SK-N-SH treated with all-trans-retinoic acid at 6 μM for 48 hours (cell line): ENCODE results near the gene RGS6.

Experiments
- ATAC-seq: fragments of 200-7000 bp; cut with Tn5 transposase; 3 replicates; pipeline ENCODE4 v1.9.1; 2020; ENCODE audit warnings: mild to moderate bottlenecking, moderate library complexity
- ARNTL ChIP-seq: fragments of 450-650 bp; formaldehyde crosslinking; IDR thresholded peaks from 2 replicates; pipeline ENCODE4 v1.5.0; 2020; ENCODE audit warnings: low read depth, mild to moderate bottlenecking, moderate library complexity, borderline replicate concordance
- BACH2 ChIP-seq: fragments of 250-450 bp; sonication (Bioruptor Pico); IDR thresholded peaks from 2 replicates; pipeline ENCODE4 v1.9.0; 2021; ENCODE audit warnings: mild to moderate bottlenecking, borderline replicate concordance
- CSDC2 ChIP-seq: fragments of 250-450 bp; sonication (Bioruptor Pico); IDR thresholded peaks from 2 replicates; pipeline ENCODE4 v1.5.0; 2020; ENCODE audit warnings: mild to moderate bottlenecking, moderate library complexity
- ESRRG ChIP-seq: fragments of 250-450 bp; sonication (Bioruptor Pico); IDR thresholded peaks from 2 replicates; pipeline ENCODE4 v1.6.1; 2021; ENCODE audit warnings: mild to moderate bottlenecking
- GLIS3 ChIP-seq: fragments of 250-450 bp; sonication (Bioruptor Pico); IDR thresholded peaks from 2 replicates; pipeline ENCODE4 v1.5.0; 2020; ENCODE audit warnings: mild to moderate bottlenecking, moderate library complexity
- ISL1 ChIP-seq: fragments of 250-450 bp; sonication (Bioruptor Pico); IDR thresholded peaks from 2 replicates; pipeline ENCODE4 v2.1.2; 2022; ENCODE audit warnings: mild to moderate bottlenecking, moderate library complexity
- PPARA ChIP-seq: fragments of 250-450 bp; sonication (Bioruptor Pico); IDR thresholded peaks from 2 replicates; pipeline ENCODE4 v1.5.0; 2020; ENCODE audit warnings: mild to moderate bottlenecking, borderline replicate concordance
- RARB ChIP-seq: fragments of 250-450 bp; sonication (Bioruptor Pico); IDR thresholded peaks from 2 replicates; pipeline ENCODE4 v1.8.0; 2021; ENCODE audit warnings: mild to moderate bottlenecking, moderate library complexity
- TOX ChIP-seq: fragments of 250-450 bp; sonication (Bioruptor Pico); IDR thresholded peaks from 2 replicates; pipeline ENCODE4 v1.8.0; 2021; ENCODE audit warnings: mild to moderate bottlenecking, moderate library complexity, borderline replicate concordance
- ZC3H10 ChIP-seq: fragments of 250-450 bp; sonication (Bioruptor Pico); IDR thresholded peaks from 2 replicates; pipeline ENCODE4 v1.5.1; 2021; ENCODE audit warnings: mild to moderate bottlenecking, moderate library complexity
- ZFP3 ChIP-seq: fragments of 250-450 bp; sonication (Bioruptor Pico); IDR thresholded peaks from 2 replicates; pipeline ENCODE4 v1.5.0; 2020; ENCODE audit warnings: mild to moderate bottlenecking, moderate library complexity
- ZFP30 ChIP-seq: fragments of 450-650 bp; formaldehyde crosslinking; IDR thresholded peaks from 2 replicates; pipeline ENCODE4 v1.5.0; 2022; ENCODE audit warnings: mild to moderate bottlenecking, moderate library complexity
- ZNF565 ChIP-seq: fragments of 450-650 bp; formaldehyde crosslinking; conservative IDR thresholded peaks from 2 replicates; pipeline ENCODE4 v1.5.0; 2020; ENCODE audit warnings: low read depth, mild to moderate bottlenecking, moderate library complexity
- ZNF70 ChIP-seq: fragments of 450-650 bp; formaldehyde crosslinking; IDR thresholded peaks from 2 replicates; pipeline ENCODE4 v1.5.0; 2020; ENCODE audit warnings: mild to moderate bottlenecking, moderate library complexity
- ZNF8 ChIP-seq: fragments of 450-650 bp; formaldehyde crosslinking; IDR thresholded peaks from 2 replicates; pipeline ENCODE4 v1.5.0; 2020; ENCODE audit warnings: mild to moderate bottlenecking, moderate library complexity
- TF ChIP-seq, protein P1 (sequence below): fragments of 250-450 bp; sonication (Bioruptor Pico); IDR thresholded peaks from 2 replicates; pipeline ENCODE4 v1.8.0; 2020; ENCODE audit warnings: mild to moderate bottlenecking, moderate library complexity, borderline replicate concordance
- TF ChIP-seq, protein P2 (sequence below): fragments of 250-450 bp; sonication (Bioruptor Pico); IDR thresholded peaks from 2 replicates; pipeline ENCODE4 v1.8.0; 2021; ENCODE audit warnings: low read depth, mild to moderate bottlenecking, moderate library complexity, borderline replicate concordance
- TF ChIP-seq, protein P3 (sequence below): fragments of 250-450 bp; sonication (Bioruptor Pico); IDR thresholded peaks from 2 replicates; pipeline ENCODE4 v1.5.1; 2020; ENCODE audit warnings: low read depth, mild to moderate bottlenecking, moderate library complexity
- TF ChIP-seq, protein P4 (sequence below): fragments of 250-450 bp; sonication (Bioruptor Pico); IDR thresholded peaks from 2 replicates; pipeline ENCODE4 v1.5.1; 2021; ENCODE audit warnings: mild to moderate bottlenecking, moderate library complexity

Gene RGS6

DNA sequence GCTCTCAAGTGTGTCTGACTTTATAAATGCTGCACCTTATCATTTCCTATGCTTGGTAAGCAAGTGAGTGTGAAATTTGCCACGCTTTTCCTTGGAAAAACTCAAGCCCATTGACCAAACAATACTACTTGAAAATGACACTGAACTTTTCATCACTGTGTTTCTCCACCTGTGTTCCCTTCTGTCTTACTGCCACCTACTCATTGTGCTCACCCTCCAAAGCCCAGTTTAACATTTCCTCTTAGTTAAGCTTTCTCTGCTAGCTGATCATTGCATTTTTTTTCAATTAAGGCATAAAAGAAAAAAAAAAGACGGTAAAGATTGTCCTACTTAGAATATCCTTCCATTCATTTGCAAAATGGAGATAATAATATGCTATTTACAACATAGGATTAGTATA lies 516.0 kb downstream of the RGS6 start:
- no peak for ATAC-seq
- TF ChIP-seq ZNF70 (CRISPR knock-in tag), result no peak
- no peak for TF ChIP-seq ARNTL (CRISPR knock-in tag)
- TF ChIP-seq ZC3H10 (CRISPR knock-in tag), result no peak
- no peak for TF ChIP-seq GLIS3
- TF ChIP-seq ZFP3 (CRISPR knock-in tag), result no peak
- no peak for TF ChIP-seq TOX
- TF ChIP-seq ESRRG (CRISPR knock-in tag), result no peak
- TF ChIP-seq, protein P1, sequence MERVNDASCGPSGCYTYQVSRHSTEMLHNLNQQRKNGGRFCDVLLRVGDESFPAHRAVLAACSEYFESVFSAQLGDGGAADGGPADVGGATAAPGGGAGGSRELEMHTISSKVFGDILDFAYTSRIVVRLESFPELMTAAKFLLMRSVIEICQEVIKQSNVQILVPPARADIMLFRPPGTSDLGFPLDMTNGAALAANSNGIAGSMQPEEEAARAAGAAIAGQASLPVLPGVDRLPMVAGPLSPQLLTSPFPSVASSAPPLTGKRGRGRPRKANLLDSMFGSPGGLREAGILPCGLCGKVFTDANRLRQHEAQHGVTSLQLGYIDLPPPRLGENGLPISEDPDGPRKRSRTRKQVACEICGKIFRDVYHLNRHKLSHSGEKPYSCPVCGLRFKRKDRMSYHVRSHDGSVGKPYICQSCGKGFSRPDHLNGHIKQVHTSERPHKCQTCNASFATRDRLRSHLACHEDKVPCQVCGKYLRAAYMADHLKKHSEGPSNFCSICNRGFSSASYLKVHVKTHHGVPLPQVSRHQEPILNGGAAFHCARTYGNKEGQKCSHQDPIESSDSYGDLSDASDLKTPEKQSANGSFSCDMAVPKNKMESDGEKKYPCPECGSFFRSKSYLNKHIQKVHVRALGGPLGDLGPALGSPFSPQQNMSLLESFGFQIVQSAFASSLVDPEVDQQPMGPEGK (CRISPR knock-in tag), result no peak
- TF ChIP-seq BACH2 (CRISPR knock-in tag), result no peak
- TF ChIP-seq, protein P2, sequence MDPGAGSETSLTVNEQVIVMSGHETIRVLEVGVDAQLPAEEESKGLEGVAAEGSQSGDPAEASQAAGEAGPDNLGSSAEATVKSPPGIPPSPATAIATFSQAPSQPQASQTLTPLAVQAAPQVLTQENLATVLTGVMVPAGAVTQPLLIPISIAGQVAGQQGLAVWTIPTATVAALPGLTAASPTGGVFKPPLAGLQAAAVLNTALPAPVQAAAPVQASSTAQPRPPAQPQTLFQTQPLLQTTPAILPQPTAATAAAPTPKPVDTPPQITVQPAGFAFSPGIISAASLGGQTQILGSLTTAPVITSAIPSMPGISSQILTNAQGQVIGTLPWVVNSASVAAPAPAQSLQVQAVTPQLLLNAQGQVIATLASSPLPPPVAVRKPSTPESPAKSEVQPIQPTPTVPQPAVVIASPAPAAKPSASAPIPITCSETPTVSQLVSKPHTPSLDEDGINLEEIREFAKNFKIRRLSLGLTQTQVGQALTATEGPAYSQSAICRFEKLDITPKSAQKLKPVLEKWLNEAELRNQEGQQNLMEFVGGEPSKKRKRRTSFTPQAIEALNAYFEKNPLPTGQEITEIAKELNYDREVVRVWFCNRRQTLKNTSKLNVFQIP (CRISPR knock-in tag), result no peak
- no peak for TF ChIP-seq RARB (CRISPR knock-in tag)
- TF ChIP-seq ISL1 (CRISPR knock-in tag), result no peak
- TF ChIP-seq ZNF8 (CRISPR knock-in tag), result no peak

- TF ChIP-seq ESRRG (CRISPR knock-in tag), result no peak
- no peak for TF ChIP-seq GLIS3
- no peak for TF ChIP-seq ISL1 (CRISPR knock-in tag)
- no peak for TF ChIP-seq ZFP30 (CRISPR knock-in tag)
- no peak for TF ChIP-seq ZNF565 (CRISPR knock-in tag)
- TF ChIP-seq, protein P3, sequence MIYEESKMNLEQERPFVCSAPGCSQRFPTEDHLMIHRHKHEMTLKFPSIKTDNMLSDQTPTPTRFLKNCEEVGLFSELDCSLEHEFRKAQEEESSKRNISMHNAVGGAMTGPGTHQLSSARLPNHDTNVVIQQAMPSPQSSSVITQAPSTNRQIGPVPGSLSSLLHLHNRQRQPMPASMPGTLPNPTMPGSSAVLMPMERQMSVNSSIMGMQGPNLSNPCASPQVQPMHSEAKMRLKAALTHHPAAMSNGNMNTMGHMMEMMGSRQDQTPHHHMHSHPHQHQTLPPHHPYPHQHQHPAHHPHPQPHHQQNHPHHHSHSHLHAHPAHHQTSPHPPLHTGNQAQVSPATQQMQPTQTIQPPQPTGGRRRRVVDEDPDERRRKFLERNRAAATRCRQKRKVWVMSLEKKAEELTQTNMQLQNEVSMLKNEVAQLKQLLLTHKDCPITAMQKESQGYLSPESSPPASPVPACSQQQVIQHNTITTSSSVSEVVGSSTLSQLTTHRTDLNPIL (CRISPR knock-in tag), result no peak
- no peak for TF ChIP-seq ZFP3 (CRISPR knock-in tag)
- no peak for TF ChIP-seq PPARA (CRISPR knock-in tag)
- TF ChIP-seq, protein P1 (CRISPR knock-in tag), result no peak
- no peak for TF ChIP-seq BACH2 (CRISPR knock-in tag)
- TF ChIP-seq ZC3H10 (CRISPR knock-in tag), result no peak
- TF ChIP-seq, protein P4, sequence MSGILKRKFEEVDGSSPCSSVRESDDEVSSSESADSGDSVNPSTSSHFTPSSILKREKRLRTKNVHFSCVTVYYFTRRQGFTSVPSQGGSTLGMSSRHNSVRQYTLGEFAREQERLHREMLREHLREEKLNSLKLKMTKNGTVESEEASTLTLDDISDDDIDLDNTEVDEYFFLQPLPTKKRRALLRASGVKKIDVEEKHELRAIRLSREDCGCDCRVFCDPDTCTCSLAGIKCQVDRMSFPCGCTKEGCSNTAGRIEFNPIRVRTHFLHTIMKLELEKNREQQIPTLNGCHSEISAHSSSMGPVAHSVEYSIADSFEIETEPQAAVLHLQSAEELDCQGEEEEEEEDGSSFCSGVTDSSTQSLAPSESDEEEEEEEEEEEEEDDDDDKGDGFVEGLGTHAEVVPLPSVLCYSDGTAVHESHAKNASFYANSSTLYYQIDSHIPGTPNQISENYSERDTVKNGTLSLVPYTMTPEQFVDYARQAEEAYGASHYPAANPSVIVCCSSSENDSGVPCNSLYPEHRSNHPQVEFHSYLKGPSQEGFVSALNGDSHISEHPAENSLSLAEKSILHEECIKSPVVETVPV (CRISPR knock-in tag), result no peak
- TF ChIP-seq ARNTL (CRISPR knock-in tag), result no peak
- no peak for ATAC-seq
Measured at GRCh38 chr14:72450473-72451044, 518.3 kb downstream of the RGS6 start.

- TF ChIP-seq PPARA (CRISPR knock-in tag) (no peak), ZFP30 (CRISPR knock-in tag) (no peak), ISL1 (CRISPR knock-in tag) (no peak), ESRRG (CRISPR knock-in tag) (no peak), ZNF70 (CRISPR knock-in tag) (no peak), ZNF8 (CRISPR knock-in tag) (no peak), CSDC2 (no peak), BACH2 (CRISPR knock-in tag) (no peak)
- TF ChIP-seq, protein P1 (CRISPR knock-in tag), result no peak
- TF ChIP-seq, all 23 proteins: peak for 0
- no peak; the same call in 1 of the 3 replicates for ATAC-seq
Measured at GRCh38 chr14:72451054-72451972, 519.1 kb downstream of the RGS6 start.
